ENCODE data around the gene PDYN. TPM values are rescaled to one million over a fixed set of nuclear protein-coding genes. Genes with fewer than 3 reads are reported as not detected.

PDYN gene
- total and polyA plus RNA-seq, 8 donors, result not detected

GRCh38 chr20:1973601-1974440 is 20.0 kb downstream of the PDYN start:
- Histone ChIP-seq H3K36me3 (no peaks in the 10 kb centered on the region), H3K9me3 (no peaks in the 10 kb centered on the region), H3K27ac (no peak overlapping the region), H3K4me1 (no peaks in the 10 kb centered on the region), H3K27me3 (peaks cover 0 to 59% (median 0%) of the 10 kb centered on the region in 3 donors), H3K4me3 (no peak overlapping the region)
- TF ChIP-seq POLR2A (IDR thresholded peaks at IDR 0.05) (no peak), POLR2AphosphoS5 (IDR thresholded peaks at IDR 0.05) (no peak), EP300 (IDR thresholded peaks at IDR 0.05) (no peak), CTCF (IDR thresholded peaks at IDR 0.05) (no peak)
- intact Hi-C loops (cut with DNase I; ENCODE audit: low total_unique reads), result no loop called here
- no peak for DNase-seq
- WGBS, 5 donors, result 55 to 67% (median 63%) methylated on average over 12 to 15 of the region's 15 CpGs

DNA sequence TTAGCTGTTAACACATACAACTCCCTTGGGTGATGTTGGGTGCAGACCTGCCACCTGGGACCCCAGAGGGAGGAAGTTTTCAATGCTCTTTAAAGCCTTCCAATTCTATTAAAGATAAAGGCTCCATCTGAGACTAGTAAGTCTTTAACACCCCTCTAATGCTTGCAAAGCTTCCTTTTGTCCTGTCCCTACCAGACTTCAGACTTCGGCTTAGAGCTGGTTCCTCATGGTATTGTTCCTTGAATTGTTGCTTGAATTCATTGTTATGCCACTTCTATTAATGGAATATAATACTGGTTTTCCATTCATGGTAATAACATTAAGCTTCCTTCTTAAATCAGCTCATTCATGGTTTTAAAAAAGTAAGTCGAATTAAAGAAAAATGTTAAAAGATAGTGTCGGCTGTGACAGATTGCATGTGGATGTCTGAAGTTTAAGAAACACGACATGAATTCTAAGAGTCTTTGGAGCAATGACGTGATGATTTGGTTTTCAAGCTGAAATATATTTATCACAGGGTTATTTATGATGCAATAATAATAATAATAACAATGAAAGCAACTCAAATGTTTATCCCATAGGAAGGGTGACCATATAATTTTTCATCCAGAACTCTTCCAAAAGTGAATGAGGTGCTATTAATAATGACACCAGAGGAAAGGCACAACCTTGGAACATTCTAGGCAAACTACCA is 21.8 kb downstream of the PDYN start:
- TF ChIP-seq EP300 (IDR thresholded peaks at IDR 0.05) (no peak), CTCF (IDR thresholded peaks at IDR 0.05) (no peak), POLR2A (IDR thresholded peaks at IDR 0.05) (no peak), POLR2AphosphoS5 (IDR thresholded peaks at IDR 0.05) (no peak)
- no peak for DNase-seq
- Histone ChIP-seq H3K27me3 (peaks cover 0 to 42% (median 0%) of the 10 kb centered on the region in 3 donors), H3K4me1 (no peaks in the 10 kb centered on the region), H3K4me3 (no peak overlapping the region), H3K9me3 (no peaks in the 10 kb centered on the region), H3K36me3 (no peaks in the 10 kb centered on the region), H3K27ac (no peak overlapping the region)
- intact Hi-C loops (cut with DNase I; ENCODE audit: low total_unique reads), result no loop called here
- WGBS, 5 donors, result 77 to 81% (median 79%) methylated on average over 5 of the region's 5 CpGs

- 45 to 73% (median 63%) methylated on average over 4 of the region's 4 CpGs for WGBS, 5 donors
- no peaks in the 10 kb centered on the region for H3K36me3 ChIP-seq
- intact Hi-C loops (cut with DNase I; ENCODE audit: low total_unique reads), result loop anchor here (5.0 kb wide), 1 partner anchor 203 kb away; no protein-coding TSS in a partner anchor
These were observed 24.9 kb downstream of the PDYN start for GRCh38 chr20:1968964-1969363.

More at GRCh38 chr20:1968964-1969363, 24.9 kb downstream of the PDYN start:
- Histone ChIP-seq H3K9me3 (no peaks in the 10 kb centered on the region), H3K27me3 (peaks cover 0 to 48% (median 0%) of the 10 kb centered on the region in 3 donors), H3K4me3 (no peak overlapping the region), H3K4me1 (peaks cover 0 to 14% (median 8%) of the 10 kb centered on the region in 4 donors), H3K27ac (no peak overlapping the region)
- TF ChIP-seq CTCF (IDR thresholded peaks at IDR 0.05) (no peak), EP300 (IDR thresholded peaks at IDR 0.05) (no peak), POLR2A (IDR thresholded peaks at IDR 0.05) (no peak), POLR2AphosphoS5 (IDR thresholded peaks at IDR 0.05) (no peak)
- no peak for DNase-seq

Measured in stomach (tissue), 9 donors.